GM19239 (cell line): ENCODE data around the gene TGFB1I1.
A peak's percentile ranks its signal among the peaks of the same experiment; 100 is the strongest.

Experiments used
- DNase-seq: peaks from one replicate; pipeline ENCODE4 v3.0.0; 2011; ENCODE audit warnings: low spot score; ENCODE audit not compliant: insufficient read length
- FAIRE-seq: peaks from 2 replicates; lab custom pipeline; 2011; peaks lifted over from hg19 to GRCh38; lab: Jason Lieb, UNC

Gene TGFB1I1

DNA sequence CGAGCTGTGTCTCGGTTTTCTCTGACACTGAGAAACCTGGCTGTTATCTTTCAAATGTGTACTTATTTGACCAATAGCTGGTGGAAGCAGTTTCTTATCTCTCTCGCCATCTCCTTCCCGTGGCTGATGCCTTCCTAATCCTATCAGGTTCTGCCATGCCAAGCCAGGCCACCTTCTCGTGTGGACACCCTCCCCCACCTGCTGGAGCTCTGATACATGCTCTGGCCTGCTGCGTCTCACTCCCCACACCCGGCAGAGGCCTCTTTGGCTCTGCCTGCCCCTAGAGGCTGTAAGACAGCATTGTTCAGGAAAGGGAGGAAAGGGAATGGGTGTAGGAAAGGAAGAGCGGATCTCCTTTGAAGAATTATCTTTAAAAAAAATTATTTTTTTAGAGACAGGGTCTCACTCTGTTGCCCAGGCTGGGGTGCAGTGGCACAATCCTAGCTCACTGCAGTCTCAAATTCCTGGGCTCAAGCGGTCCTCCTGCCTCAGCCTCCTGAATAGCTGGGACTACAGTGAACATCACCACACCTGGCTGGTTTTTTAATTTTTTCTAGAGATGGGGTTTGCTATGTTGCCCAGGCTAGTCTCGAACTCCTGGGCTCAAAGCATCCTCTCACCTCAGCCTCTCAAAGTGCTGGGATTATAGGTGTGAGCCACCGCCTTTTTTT, 20.1 kb upstream of the TGFB1I1 start:
- DNase-seq (no peak), FAIRE-seq (no peak)

- FAIRE-seq: no peak
- no peak for DNase-seq
Observed at GRCh38 chr16:31452631-31453106, 19.3 kb upstream of the TGFB1I1 start.

GRCh38 chr16:31453255-31454204, 18.4 kb upstream of the TGFB1I1 start:
- FAIRE-seq: no peak

DNA sequence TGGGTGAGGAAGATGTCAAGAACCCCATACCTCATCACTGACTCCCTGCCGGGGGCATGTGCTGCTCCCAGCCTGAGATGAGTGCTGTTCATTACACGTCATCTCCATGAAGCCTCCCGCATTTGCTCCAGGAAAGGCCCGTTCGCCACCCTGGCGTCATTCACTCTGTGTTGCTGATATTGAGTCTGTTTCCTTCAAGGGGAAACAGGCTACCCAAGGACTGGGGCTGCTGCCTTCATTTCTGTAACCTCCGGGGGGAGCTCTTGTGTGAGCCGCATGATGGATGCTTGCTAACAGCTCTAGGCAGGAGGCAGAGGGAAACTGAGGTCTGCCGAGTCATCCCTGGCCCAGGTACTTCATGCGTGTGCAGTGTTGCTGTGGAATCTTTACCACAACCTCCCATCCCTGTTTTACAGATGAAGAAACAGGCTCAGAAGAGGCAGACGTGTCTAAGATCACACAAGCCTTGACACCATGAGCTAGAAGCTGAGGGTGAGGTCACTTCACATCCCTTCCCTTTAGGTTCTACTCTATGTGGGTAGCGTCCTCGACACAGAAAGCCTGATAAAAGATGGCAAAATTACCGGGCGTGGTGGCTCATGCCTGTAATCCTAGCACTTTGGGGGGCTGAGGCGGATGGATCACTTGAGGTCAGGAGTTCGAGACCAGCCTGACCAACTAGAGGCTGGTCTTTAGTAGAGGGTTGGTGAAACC, 16.2 kb upstream of the TGFB1I1 start:
- no peak for DNase-seq

More at GRCh38 chr16:31453255-31454204, 18.4 kb upstream of the TGFB1I1 start:
- DNase-seq: no peak

GRCh38 chr16:31456988-31457360, 15.0 kb upstream of the TGFB1I1 start:
- FAIRE-seq (no peak), DNase-seq (no peak)

More for the DNA sequence above, 16.2 kb upstream of the TGFB1I1 start:
- no peak for FAIRE-seq

DNA sequence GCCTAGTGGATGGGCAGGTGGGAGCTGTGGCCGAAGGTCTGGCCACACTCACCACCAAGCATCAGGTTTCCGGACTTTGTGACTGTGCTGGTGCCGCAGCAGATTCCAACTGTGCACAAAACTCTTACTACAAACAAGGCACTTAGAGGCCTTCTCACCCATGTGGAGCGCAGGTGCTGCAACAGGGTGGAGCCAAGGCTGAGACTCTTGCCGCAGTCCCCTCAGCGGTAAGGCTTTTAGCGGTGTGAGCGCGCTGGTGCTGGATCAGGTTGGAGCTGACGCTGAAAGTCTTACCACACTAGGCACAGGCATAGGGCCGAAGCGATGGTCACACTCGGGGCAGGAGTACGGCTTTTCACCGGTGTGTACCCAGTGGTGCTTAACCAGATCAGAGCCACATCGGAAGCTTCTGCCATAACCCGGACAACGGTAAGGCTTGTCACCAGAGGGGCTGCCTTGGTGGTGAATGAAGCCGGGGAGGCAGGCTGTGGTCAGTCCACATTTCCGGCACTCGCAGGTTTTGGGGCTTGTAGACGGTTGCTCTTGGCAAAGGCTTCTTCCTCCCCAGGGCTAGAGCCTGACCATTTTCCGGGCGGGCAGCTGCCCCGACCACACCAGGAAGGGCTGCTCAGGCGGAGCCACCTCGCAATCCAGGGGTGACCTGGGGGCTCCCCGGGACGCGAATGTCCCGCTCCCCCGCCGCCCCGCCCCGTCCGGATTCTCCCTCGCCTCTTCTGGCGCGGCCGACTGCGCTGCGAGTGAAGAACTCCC, 13.7 kb upstream of the TGFB1I1 start:
- FAIRE-seq (peak; percentile 67), DNase-seq (no peak)

- peak; percentile 71 for DNase-seq
- FAIRE-seq: no peak
Observed at GRCh38 chr16:31458844-31459686, 12.9 kb upstream of the TGFB1I1 start, which contains the start of gene ARMC5. Gene ARMC5, plus strand, starts transcription at chr16:31459501. Its CDS starts 24 bp downstream, at chr16:31459525.

GRCh38 chr16:31459687-31460581, 12.0 kb upstream of the TGFB1I1 start:
- FAIRE-seq: peak; percentile 95
- peak; percentile 80 for DNase-seq

DNA sequence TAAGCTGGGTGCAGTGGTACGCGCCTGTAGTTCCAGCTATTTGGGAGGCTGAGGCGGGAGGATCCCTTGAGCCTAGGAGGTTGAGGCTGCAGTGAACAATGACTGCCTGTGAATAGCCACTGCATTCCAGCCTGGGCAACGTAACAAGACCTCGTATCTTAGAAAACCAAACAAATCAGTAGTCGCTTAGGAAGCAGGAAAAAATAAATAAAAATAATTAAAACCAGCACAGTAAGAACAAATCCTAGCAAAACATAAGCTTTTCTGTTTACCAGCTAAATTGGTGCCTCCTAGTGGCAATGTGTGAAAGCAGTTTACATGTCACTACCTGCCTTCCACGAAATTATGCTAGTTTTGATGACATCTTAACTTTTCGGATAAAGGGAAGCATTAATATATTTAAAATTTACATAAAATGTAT, 11.4 kb upstream of the TGFB1I1 start:
- no peak for DNase-seq
- no peak for FAIRE-seq

- FAIRE-seq: no peak
- no peak for DNase-seq
Observed at GRCh38 chr16:31461201-31461920, 10.6 kb upstream of the TGFB1I1 start.

- FAIRE-seq: no peak
- no peak for DNase-seq
Observed at GRCh38 chr16:31461921-31462804, 9.8 kb upstream of the TGFB1I1 start.

- no peak for DNase-seq
Observed at GRCh38 chr16:31464348-31464769, 7.6 kb upstream of the TGFB1I1 start.

DNA sequence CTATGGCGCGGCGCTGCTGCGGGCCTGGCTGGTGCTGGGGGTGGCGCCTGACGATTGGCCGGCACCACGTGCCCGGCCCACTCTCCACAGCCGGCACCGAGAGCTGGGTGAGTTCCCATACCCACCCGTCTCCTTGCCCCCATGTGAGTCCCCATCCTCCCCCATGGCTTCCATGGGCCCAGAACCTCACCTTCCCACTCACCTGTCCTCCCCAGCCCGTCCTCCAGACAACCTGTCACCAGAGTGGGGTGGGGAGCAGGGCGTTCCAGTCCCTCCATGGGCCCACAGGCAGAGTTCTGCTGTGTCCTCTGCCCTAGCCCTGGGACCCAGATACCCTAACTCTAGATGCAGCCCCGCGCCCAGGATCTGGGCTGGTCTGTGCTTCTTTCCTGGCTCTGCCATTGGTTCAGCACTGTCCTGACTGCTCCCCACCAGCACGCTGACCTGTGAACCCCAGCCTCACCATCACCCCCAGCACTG, 7.1 kb upstream of the TGFB1I1 start:
- FAIRE-seq (no peak), DNase-seq (no peak)

More at GRCh38 chr16:31464348-31464769, 7.6 kb upstream of the TGFB1I1 start:
- no peak for FAIRE-seq

GRCh38 chr16:31465788-31466370, 6.1 kb upstream of the TGFB1I1 start:
- no peak for FAIRE-seq

DNA sequence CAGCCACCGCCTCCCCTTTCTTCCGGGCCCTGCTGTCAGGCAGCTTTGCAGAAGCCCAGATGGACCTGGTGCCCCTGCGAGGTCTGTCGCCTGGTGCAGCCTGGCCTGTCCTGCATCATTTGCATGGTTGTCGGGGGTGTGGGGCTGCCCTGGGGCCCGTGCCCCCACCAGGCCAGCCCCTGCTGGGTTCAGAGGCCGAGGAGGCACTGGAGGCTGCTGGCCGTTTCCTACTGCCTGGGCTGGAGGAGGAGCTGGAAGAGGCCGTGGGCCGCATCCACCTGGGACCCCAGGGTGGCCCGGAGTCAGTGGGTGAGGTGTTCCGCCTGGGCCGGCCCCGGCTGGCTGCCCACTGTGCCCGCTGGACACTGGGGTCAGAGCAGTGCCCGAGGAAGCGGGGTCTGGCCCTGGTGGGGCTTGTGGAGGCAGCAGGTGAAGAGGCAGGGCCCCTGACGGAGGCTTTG, 5.5 kb upstream of the TGFB1I1 start:
- FAIRE-seq (no peak), DNase-seq (no peak)

More at GRCh38 chr16:31465788-31466370, 6.1 kb upstream of the TGFB1I1 start:
- peak; percentile 1 for DNase-seq
